ENCODE results near the gene PLEKHF1. TPM values are rescaled to one million over a fixed set of nuclear protein-coding genes. Genes with fewer than 3 reads are reported as not detected.

The PLEKHF1 gene
- total and polyA plus RNA-seq, 12 donors, result 7.0 to 47.9 (median 20.0) TPM

GRCh38 chr19:29636553-29637360 lies 28.5 kb upstream of the PLEKHF1 start:
- DNase-seq, result no peak
- H3K4me3 ChIP-seq, result no peak overlapping the region
- no peaks in the 10 kb centered on the region for H3K4me1 ChIP-seq
- no peak overlapping the region for H3K27ac ChIP-seq
- H3K27me3 ChIP-seq, result no peaks in the 10 kb centered on the region
- intact Hi-C loops (cut with DNase I), result no loop called here
- WGBS, 2 donors, result 67 to 69% methylated on average over 12 of the region's 12 CpGs
- TF ChIP-seq CTCF (IDR thresholded peaks at IDR 0.05), result no peak
- H3K9me3 ChIP-seq, result peaks cover 0 to 5% (median 0%) of the 10 kb centered on the region in 11 donors
- no peaks in the 10 kb centered on the region for H3K36me3 ChIP-seq
- ATAC-seq, result peak in 1 of 8 donors; percentile 26

- no peak overlapping the region for H3K27ac ChIP-seq
- H3K4me3 ChIP-seq, result no peak overlapping the region
- 88 to 93% methylated on average over 8 of the region's 8 CpGs for WGBS, 2 donors
- no peaks in the 10 kb centered on the region for H3K36me3 ChIP-seq
- H3K4me1 ChIP-seq, result peaks cover 0 to 6% (median 0%) of the 10 kb centered on the region in 9 donors
- ATAC-seq (no peak), DNase-seq (no peak)
- no peak for TF ChIP-seq CTCF (IDR thresholded peaks at IDR 0.05)
- peaks cover 0 to 1% (median 0%) of the 10 kb centered on the region in 11 donors for H3K9me3 ChIP-seq
- intact Hi-C loops (cut with DNase I), result no loop called here
- no peaks in the 10 kb centered on the region for H3K27me3 ChIP-seq
These were observed 26.2 kb upstream of the PLEKHF1 start for GRCh38 chr19:29639086-29639485.

- Histone ChIP-seq H3K9me3 (no peaks in the 10 kb centered on the region), H3K27ac (no peak overlapping the region), H3K27me3 (no peaks in the 10 kb centered on the region), H3K4me3 (no peak overlapping the region), H3K36me3 (no peaks in the 10 kb centered on the region), H3K4me1 (peaks cover 0 to 11% (median 4%) of the 10 kb centered on the region in 9 donors)
- intact Hi-C loops (cut with DNase I), result no loop called here
- ATAC-seq, result no peak
- TF ChIP-seq CTCF (IDR thresholded peaks at IDR 0.05), result no peak
- DNase-seq, result no peak
- 91 to 92% methylated on average over 12 of the region's 12 CpGs for WGBS, 2 donors
These were observed 25.0 kb upstream of the PLEKHF1 start for GRCh38 chr19:29640231-29640630.

- Histone ChIP-seq H3K9me3 (no peaks in the 10 kb centered on the region), H3K27ac (no peak overlapping the region), H3K27me3 (no peaks in the 10 kb centered on the region), H3K4me1 (peaks cover 6 to 24% (median 16%) of the 10 kb centered on the region in 9 donors), H3K36me3 (no peaks in the 10 kb centered on the region), H3K4me3 (no peak overlapping the region)
- no peak for TF ChIP-seq CTCF (IDR thresholded peaks at IDR 0.05)
- DNase-seq (no peak), ATAC-seq (no peak)
- intact Hi-C loops (cut with DNase I), result no loop called here
- WGBS, 2 donors, result 75 to 92% methylated on average over 2 of the region's 2 CpGs
These were observed 23.7 kb upstream of the PLEKHF1 start for GRCh38 chr19:29641597-29641996.
